ENCODE results near the gene EGFL6.

The EGFL6 gene

GRCh38 chrX:13614154-13614553 lies 44.8 kb downstream of the EGFL6 start (continued):
- no peak for TF ChIP-seq ZSCAN5A (tag by site-specific recombination; IDR thresholded peaks at IDR 0.05)
- TF ChIP-seq SP2 (tag by site-specific recombination; IDR thresholded peaks at IDR 0.05), result no peak
- TF ChIP-seq, protein P1, sequence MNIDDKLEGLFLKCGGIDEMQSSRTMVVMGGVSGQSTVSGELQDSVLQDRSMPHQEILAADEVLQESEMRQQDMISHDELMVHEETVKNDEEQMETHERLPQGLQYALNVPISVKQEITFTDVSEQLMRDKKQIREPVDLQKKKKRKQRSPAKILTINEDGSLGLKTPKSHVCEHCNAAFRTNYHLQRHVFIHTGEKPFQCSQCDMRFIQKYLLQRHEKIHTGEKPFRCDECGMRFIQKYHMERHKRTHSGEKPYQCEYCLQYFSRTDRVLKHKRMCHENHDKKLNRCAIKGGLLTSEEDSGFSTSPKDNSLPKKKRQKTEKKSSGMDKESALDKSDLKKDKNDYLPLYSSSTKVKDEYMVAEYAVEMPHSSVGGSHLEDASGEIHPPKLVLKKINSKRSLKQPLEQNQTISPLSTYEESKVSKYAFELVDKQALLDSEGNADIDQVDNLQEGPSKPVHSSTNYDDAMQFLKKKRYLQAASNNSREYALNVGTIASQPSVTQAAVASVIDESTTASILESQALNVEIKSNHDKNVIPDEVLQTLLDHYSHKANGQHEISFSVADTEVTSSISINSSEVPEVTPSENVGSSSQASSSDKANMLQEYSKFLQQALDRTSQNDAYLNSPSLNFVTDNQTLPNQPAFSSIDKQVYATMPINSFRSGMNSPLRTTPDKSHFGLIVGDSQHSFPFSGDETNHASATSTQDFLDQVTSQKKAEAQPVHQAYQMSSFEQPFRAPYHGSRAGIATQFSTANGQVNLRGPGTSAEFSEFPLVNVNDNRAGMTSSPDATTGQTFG (tag by site-specific recombination; IDR thresholded peaks at IDR 0.05; ENCODE audit: borderline replicate concordance), result no peak

DNA sequence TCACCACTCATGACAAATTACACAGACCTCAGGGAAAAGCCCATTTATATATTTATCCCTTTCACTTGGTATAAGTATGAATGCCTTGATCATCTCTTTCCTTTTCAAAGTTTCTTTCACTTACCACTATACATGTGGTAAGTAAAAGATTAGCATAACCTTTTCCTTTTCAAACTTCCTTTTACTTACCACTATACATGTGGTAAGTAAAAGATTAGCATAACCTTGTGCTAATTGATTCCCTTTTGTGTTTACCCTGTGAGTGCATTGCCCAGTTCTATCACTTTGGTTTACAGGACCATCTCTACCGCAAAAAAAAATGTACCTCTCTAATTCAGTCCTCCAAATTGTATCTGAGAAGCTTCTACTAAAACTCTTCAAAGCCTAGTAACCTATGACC lies 50.8 kb downstream of the EGFL6 start:
- ChIA-PET CTCF (interaction anchor here (0.6 to 1.8 kb wide), 5 partner anchors 12 to 113 kb away, joined by 3 to 6 read pairs (median 4); no protein-coding TSS in a partner anchor), POLR2A (no interaction called here)
- TF ChIP-seq ZFP41 (tag by site-specific recombination; IDR thresholded peaks at IDR 0.05; ENCODE audit: borderline replicate concordance) (no peak), ZNF560 (tag by site-specific recombination; IDR thresholded peaks at IDR 0.05; ENCODE audit: borderline replicate concordance) (no peak), ZNF555 (tag by site-specific recombination; conservative IDR thresholded peaks at IDR 0.05) (no peak)
- TF ChIP-seq, protein P2, sequence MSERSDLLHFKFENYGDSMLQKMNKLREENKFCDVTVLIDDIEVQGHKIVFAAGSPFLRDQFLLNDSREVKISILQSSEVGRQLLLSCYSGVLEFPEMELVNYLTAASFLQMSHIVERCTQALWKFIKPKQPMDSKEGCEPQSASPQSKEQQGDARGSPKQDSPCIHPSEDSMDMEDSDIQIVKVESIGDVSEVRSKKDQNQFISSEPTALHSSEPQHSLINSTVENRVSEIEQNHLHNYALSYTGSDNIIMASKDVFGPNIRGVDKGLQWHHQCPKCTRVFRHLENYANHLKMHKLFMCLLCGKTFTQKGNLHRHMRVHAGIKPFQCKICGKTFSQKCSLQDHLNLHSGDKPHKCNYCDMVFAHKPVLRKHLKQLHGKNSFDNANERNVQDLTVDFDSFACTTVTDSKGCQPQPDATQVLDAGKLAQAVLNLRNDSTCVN (tag by site-specific recombination; optimal IDR thresholded peaks at IDR 0.05), result no peak
- H3K9me3 ChIP-seq (ENCODE audit: control insufficient read depth, insufficient read depth, low read depth, low read length), result no peaks in the 10 kb centered on the region
- H3K36me3 ChIP-seq (ENCODE audit: control insufficient read depth in 2 of 2, insufficient read depth in 1 of 2, low read length in 2 of 2), result no peaks in the 10 kb centered on the region
- no peak overlapping the region for H3K27ac ChIP-seq (ENCODE audit: extremely low read depth, low read depth, low read length)
- H3K4me1 ChIP-seq (ENCODE audit: control insufficient read depth, insufficient read depth, low read length), result no peaks in the 10 kb centered on the region
- no peak overlapping the region for H3K4me3 ChIP-seq (ENCODE audit: low read depth, low read length)

GRCh38 chrX:13622401-13622964 lies 53.1 kb downstream of the EGFL6 start:
- Histone ChIP-seq H3K27ac (ENCODE audit: extremely low read depth, low read depth, low read length) (no peak overlapping the region), H3K4me1 (ENCODE audit: control insufficient read depth, insufficient read depth, low read length) (no peaks in the 10 kb centered on the region), H3K36me3 (ENCODE audit: control insufficient read depth in 2 of 2, insufficient read depth in 1 of 2, low read length in 2 of 2) (no peaks in the 10 kb centered on the region), H3K9me3 (ENCODE audit: control insufficient read depth, insufficient read depth, low read depth, low read length) (no peaks in the 10 kb centered on the region), H3K4me3 (ENCODE audit: low read depth, low read length) (no peak overlapping the region)
- CTCF ChIA-PET, result interaction anchor here (0.7 to 1.5 kb wide), 2 partner anchors 24 to 112 kb away, joined by 3 to 8 read pairs; no protein-coding TSS in a partner anchor
- POLR2A ChIA-PET, result interaction anchor here (1.2 kb wide), 1 partner anchor 23 kb away, joined by 3 read pairs; no protein-coding TSS in a partner anchor
- TF ChIP-seq HOXC10 (CRISPR knock-in tag; IDR thresholded peaks at IDR 0.05) (no peak), ZNF350 (tag by site-specific recombination; IDR thresholded peaks at IDR 0.05) (no peak), ZNF624 (tag by site-specific recombination; IDR thresholded peaks at IDR 0.05) (no peak), ZNF37A (tag by site-specific recombination; IDR thresholded peaks at IDR 0.05) (no peak), ZNF23 (tag by site-specific recombination; IDR thresholded peaks at IDR 0.05; ENCODE audit: borderline replicate concordance) (no peak), ZNF664 (tag by site-specific recombination; IDR thresholded peaks at IDR 0.05) (no peak)
- TF ChIP-seq, protein P2 (tag by site-specific recombination; optimal IDR thresholded peaks at IDR 0.05), result no peak
- TF ChIP-seq, protein P3, sequence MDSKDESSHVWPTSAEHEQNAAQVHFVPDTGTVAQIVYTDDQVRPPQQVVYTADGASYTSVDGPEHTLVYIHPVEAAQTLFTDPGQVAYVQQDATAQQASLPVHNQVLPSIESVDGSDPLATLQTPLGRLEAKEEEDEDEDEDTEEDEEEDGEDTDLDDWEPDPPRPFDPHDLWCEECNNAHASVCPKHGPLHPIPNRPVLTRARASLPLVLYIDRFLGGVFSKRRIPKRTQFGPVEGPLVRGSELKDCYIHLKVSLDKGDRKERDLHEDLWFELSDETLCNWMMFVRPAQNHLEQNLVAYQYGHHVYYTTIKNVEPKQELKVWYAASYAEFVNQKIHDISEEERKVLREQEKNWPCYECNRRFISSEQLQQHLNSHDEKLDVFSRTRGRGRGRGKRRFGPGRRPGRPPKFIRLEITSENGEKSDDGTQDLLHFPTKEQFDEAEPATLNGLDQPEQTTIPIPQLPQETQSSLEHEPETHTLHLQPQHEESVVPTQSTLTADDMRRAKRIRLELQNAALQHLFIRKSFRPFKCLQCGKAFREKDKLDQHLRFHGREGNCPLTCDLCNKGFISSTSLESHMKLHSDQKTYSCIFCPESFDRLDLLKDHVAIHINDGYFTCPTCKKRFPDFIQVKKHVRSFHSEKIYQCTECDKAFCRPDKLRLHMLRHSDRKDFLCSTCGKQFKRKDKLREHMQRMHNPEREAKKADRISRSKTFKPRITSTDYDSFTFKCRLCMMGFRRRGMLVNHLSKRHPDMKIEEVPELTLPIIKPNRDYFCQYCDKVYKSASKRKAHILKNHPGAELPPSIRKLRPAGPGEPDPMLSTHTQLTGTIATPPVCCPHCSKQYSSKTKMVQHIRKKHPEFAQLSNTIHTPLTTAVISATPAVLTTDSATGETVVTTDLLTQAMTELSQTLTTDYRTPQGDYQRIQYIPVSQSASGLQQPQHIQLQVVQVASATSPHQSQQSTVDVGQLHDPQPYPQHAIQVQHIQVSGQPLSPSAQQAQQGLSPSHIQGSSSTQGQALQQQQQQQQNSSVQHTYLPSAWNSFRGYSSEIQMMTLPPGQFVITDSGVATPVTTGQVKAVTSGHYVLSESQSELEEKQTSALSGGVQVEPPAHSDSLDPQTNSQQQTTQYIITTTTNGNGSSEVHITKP (tag by site-specific recombination; IDR thresholded peaks at IDR 0.05), result no peak
- TF ChIP-seq, protein P4, sequence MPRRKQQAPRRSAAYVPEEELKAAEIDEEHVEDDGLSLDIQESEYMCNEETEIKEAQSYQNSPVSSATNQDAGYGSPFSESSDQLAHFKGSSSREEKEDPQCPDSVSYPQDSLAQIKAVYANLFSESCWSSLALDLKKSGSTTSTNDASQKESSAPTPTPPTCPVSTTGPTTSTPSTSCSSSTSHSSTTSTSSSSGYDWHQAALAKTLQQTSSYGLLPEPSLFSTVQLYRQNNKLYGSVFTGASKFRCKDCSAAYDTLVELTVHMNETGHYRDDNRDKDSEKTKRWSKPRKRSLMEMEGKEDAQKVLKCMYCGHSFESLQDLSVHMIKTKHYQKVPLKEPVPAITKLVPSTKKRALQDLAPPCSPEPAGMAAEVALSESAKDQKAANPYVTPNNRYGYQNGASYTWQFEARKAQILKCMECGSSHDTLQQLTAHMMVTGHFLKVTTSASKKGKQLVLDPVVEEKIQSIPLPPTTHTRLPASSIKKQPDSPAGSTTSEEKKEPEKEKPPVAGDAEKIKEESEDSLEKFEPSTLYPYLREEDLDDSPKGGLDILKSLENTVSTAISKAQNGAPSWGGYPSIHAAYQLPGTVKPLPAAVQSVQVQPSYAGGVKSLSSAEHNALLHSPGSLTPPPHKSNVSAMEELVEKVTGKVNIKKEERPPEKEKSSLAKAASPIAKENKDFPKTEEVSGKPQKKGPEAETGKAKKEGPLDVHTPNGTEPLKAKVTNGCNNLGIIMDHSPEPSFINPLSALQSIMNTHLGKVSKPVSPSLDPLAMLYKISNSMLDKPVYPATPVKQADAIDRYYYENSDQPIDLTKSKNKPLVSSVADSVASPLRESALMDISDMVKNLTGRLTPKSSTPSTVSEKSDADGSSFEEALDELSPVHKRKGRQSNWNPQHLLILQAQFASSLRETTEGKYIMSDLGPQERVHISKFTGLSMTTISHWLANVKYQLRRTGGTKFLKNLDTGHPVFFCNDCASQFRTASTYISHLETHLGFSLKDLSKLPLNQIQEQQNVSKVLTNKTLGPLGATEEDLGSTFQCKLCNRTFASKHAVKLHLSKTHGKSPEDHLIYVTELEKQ (tag by site-specific recombination; IDR thresholded peaks at IDR 0.05; ENCODE audit: borderline replicate concordance), result no peak
